IMR-90 (cell line): ENCODE data around the gene INTS2. TPM values are rescaled to one million over a fixed set of nuclear protein-coding genes. Genes with fewer than 3 reads are reported as not detected.

Experiments
- ATAC-seq: fragments of 200-7000 bp; cut with Tn5 transposase; 2 replicates; pipeline ENCODE4 v1.9.1; 2020; ENCODE audit warnings: low read depth, mild to moderate bottlenecking, moderate library complexity
- BruUV-seq: library from RNA; stranded (reverse); fragments of 400-500 nt; replicated peaks from 2 replicates; lab custom pipeline; 2021; lab: Mats Ljungman, UMichigan
- CTCF ChIA-PET: fragments of 300-600 bp; formaldehyde crosslinking; extraction: SDS; loops from one replicate; lab custom pipeline; 2021; ENCODE audit warnings: antibody characterized with exemption; lab: Yijun Ruan, JAX
- POLR2A ChIA-PET: fragments of 300-600 bp; sonication (Branson Sonifier 250); formaldehyde crosslinking; loops from one replicate; lab custom pipeline; 2022; ENCODE audit warnings: antibody characterized with exemption; ENCODE audit not compliant: unreplicated experiment; lab: Charles Lee
- DNase-seq: peaks from one replicate; pipeline ENCODE4 v3.0.0; 2013
- H2AFZ ChIP-seq: replicated peaks from 2 replicates; pipeline ENCODE3; 2013; ENCODE audit warnings: low read length, mild to moderate bottlenecking; ENCODE audit not compliant: poor library complexity
- H2AK5ac ChIP-seq: 2 replicates; pipeline ENCODE4 v1.6.1; 2013; ENCODE audit warnings: low read depth, low read length, inconsistent platforms
- H2AK9ac ChIP-seq: replicated peaks from 2 replicates; pipeline ENCODE3; 2013; ENCODE audit warnings: mild to moderate bottlenecking, low read depth, low read length, moderate library complexity; ENCODE audit not compliant: poor library complexity
- H2BK120ac ChIP-seq: 2 replicates; pipeline ENCODE4 v1.6.1; 2013; ENCODE audit warnings: low read depth, low read length, inconsistent platforms
- H2BK15ac ChIP-seq: 3 replicates; pipeline ENCODE4 v1.6.1; 2013; ENCODE audit warnings: low read depth, low read length, inconsistent platforms
- H2BK20ac ChIP-seq: 2 replicates; pipeline ENCODE4 v1.6.1; 2013; ENCODE audit warnings: low read depth, mild to moderate bottlenecking, inconsistent platforms, low read length, moderate library complexity
- H2BK5ac ChIP-seq: 2 replicates; pipeline ENCODE4 v1.6.1; 2013; ENCODE audit warnings: mild to moderate bottlenecking, low read depth, low read length, inconsistent platforms; ENCODE audit not compliant: poor library complexity, severe bottlenecking
- H3K14ac ChIP-seq: replicated peaks from 2 replicates; pipeline ENCODE4 v1.6.1; 2013; ENCODE audit warnings: low read depth, low read length, inconsistent platforms
- H3K18ac ChIP-seq: 2 replicates; pipeline ENCODE4 v1.6.1; 2013; ENCODE audit warnings: low read depth, low read length, control low read depth
- H3K23ac ChIP-seq: 2 replicates; pipeline ENCODE4 v1.6.1; 2013; ENCODE audit warnings: low read depth, low read length, inconsistent platforms
- H3K27ac ChIP-seq: 2 replicates; pipeline ENCODE4 v1.5.1; 2013; ENCODE audit warnings: mild to moderate bottlenecking, control low read depth, low read length; ENCODE audit not compliant: insufficient read depth
- H3K27me3 ChIP-seq: 2 replicates; pipeline ENCODE4 v1.6.1; 2013; ENCODE audit warnings: low read length; ENCODE audit not compliant: control insufficient read depth, insufficient read depth
- H3K36me3 ChIP-seq: 2 replicates; pipeline ENCODE4 v1.6.1; 2013; ENCODE audit warnings: low read length, mixed read lengths; ENCODE audit not compliant: control insufficient read depth, insufficient read depth
- H3K4ac ChIP-seq: 2 replicates; pipeline ENCODE4 v1.6.1; 2013; ENCODE audit warnings: low read depth, low read length, inconsistent platforms
- H3K4me1 ChIP-seq: 2 replicates; pipeline ENCODE4 v1.6.1; 2013; ENCODE audit warnings: low read length, mixed read lengths; ENCODE audit not compliant: control insufficient read depth, insufficient read depth
- H3K4me2 ChIP-seq: 2 replicates; pipeline ENCODE4 v1.6.1; 2013; ENCODE audit warnings: low read depth, mild to moderate bottlenecking, control low read depth, low read length, moderate library complexity
- H3K4me3 ChIP-seq: 2 replicates; pipeline ENCODE4 v1.5.1; 2013; ENCODE audit warnings: low read depth, mild to moderate bottlenecking, control low read depth, low read length, moderate library complexity; ENCODE audit not compliant: insufficient read depth
- H3K56ac ChIP-seq: 2 replicates; pipeline ENCODE4 v1.6.1; 2013; ENCODE audit warnings: low read length, inconsistent platforms; ENCODE audit not compliant: insufficient read depth; ENCODE audit errors: extremely low read depth
- H3K79me1 ChIP-seq, 2 experiments: 2 replicates each; pipeline ENCODE4 v1.6.1; 2013; ENCODE audit warnings: low read length in 2 of 2, inconsistent platforms in 1 of 2, low read depth in 1 of 2
- H3K9ac ChIP-seq: 2 replicates; pipeline ENCODE4 v1.6.1; 2013; ENCODE audit warnings: low read depth, low read length, control low read depth
- H3K9me1 ChIP-seq: 2 replicates; pipeline ENCODE4 v1.6.1; 2013; ENCODE audit warnings: low read length, inconsistent platforms; ENCODE audit not compliant: insufficient read depth
- H3K9me3 ChIP-seq: 2 replicates; pipeline ENCODE4 v1.6.1; 2013; ENCODE audit warnings: low read length; ENCODE audit not compliant: control insufficient read depth, insufficient read depth
- H4K20me1 ChIP-seq: 2 replicates; pipeline ENCODE4 v1.6.1; 2013; ENCODE audit warnings: low read length, inconsistent platforms; ENCODE audit not compliant: insufficient read depth
- H4K5ac ChIP-seq: 2 replicates; pipeline ENCODE4 v1.6.1; 2013; ENCODE audit warnings: mild to moderate bottlenecking, low read depth, low read length, control low read depth
- H4K8ac ChIP-seq, 2 experiments: 2 replicates each; pipeline ENCODE4 v1.6.1; 2013; ENCODE audit warnings: low read depth in 2 of 2, low read length in 2 of 2, control low read depth in 1 of 2, inconsistent platforms in 1 of 2
- H4K91ac ChIP-seq: 2 replicates; pipeline ENCODE4 v1.6.1; 2013; ENCODE audit warnings: low read depth, low read length, inconsistent platforms; ENCODE audit not compliant: insufficient read depth
- MAFK ChIP-seq: IDR thresholded peaks from 2 replicates; pipeline ENCODE4 v1.6.1; 2012; ENCODE audit warnings: low read depth, low read length, improper control_type of control experiment
- MAZ ChIP-seq: IDR thresholded peaks from 2 replicates; pipeline ENCODE4 v1.6.1; 2012; ENCODE audit warnings: low read depth, mild to moderate bottlenecking, low read length, improper control_type of control experiment, moderate library complexity, borderline replicate concordance
- POLR2A ChIP-seq: IDR thresholded peaks from 2 replicates; pipeline ENCODE4 v1.6.1; 2012; ENCODE audit warnings: mild to moderate bottlenecking, low read depth, low read length
- WGBS, 2 experiments: methylation state at CpG; one replicate each; pipeline versions ENCODE4 v1.1.5 to v1.1.7; 2013; ENCODE audit warnings: missing lambda C conversion rate in 2 of 2; ENCODE audit not compliant: insufficient read length in 1 of 2; ENCODE audit errors: extremely low coverage in 2 of 2; 5-methylcytosine and 5-hydroxymethylcytosine counted together
- dilution Hi-C: fragments of 300-500 bp; cut with HindIII; formaldehyde crosslinking; loops from one replicate; pipeline ENCODE4 v1.14.3; 2018; ENCODE audit warnings: low sequenced_read_pairs; ENCODE audit not compliant: unreplicated experiment
- in situ Hi-C: fragments of 300-500 bp; cut with MboI; formaldehyde crosslinking; loops from 3 replicates; pipeline ENCODE4 v1.14.3; 2019; ENCODE audit warnings: low sequenced_read_pairs, inconsistent platforms, mixed read lengths
- intact Hi-C: fragments of 100-400 bp; cut with micrococcal nuclease; formaldehyde crosslinking; loops from 2 replicates; pipeline ENCODE4 v1.10.0; 2022
- polyA plus RNA-seq, 3 experiments: library from polyadenylated mRNA; depleted of rRNA; stranded (reverse); fragments of >200 nt; gene quantifications; 2 replicates each; pipeline ENCODE4 v1.2.3, GENCODE V29; 2012; ENCODE audit warnings: low replicate concordance in 1 of 3
- total RNA-seq: library from RNA; depleted of rRNA; stranded (reverse); fragments of >200 nt; gene quantifications from 2 replicates; pipeline ENCODE4 v1.2.3, GENCODE V29; 2012

INTS2 gene
- total and polyA plus RNA-seq, 2 of the 4 experiments (the other 2 are of a cell fraction) = 4.0 to 17.4 TPM

DNA sequence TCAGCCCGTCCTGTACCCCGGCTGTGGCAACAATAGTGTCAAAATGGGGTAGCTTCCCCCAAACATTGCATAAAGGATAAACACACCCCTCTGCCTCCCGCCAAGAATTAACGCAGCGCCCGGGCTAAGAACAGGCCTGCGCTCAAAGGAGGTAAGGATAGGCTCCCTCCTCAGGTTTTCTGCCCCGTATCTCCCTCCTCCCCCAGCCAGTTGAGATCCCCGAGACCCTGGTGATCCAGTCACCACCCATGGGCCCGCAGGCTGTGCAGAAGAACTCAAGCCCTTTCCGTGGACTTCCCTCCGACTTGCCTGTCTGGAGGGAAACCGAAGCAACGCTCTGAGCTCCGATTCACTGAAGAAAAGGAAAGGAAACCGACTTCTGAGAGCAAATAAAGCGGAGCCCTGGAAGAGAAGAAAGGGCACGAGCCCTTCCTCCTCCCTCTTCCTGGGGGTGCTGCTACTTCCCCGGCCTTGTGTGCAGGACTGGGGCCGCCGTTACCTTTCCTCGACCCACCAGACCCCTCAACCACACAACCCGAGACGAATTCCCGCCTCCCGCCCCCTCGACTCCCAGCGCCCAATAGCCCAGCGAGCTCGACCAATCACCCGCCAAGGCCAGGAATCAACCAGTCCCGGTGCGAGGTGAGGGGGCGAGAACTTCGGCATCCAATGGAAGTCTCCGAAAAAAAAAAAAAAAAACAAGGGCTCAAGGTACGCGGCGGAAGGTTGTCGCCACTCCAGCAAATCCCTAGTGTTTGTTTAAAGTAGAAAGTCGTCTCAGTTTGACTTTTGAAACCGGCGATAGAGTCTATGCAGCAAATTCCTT, 64.6 kb downstream of the INTS2 start, which contains the start of gene BRIP1:
BRIP1 (minus strand) TSS at position 554 of the 826 bp plus-strand sequence. CDS start 1,989 bp downstream, outside the sequence.
- peak within 1 kb of the TSS; percentile 89 for H3K14ac ChIP-seq
- H3K4ac ChIP-seq = peak within 1 kb of the TSS; percentile 84
- H2BK20ac ChIP-seq = peak within 1 kb of the TSS; percentile 88; the same call in 1 of the 2 replicates
- H3K18ac ChIP-seq = peak within 1 kb of the TSS; percentile 89; the same call in 1 of the 2 replicates
- H3K4me2 ChIP-seq = peak within 1 kb of the TSS; percentile 83
- peak within 1 kb of the TSS; percentile 87; the same call in 2 of the 3 replicates for H2BK15ac ChIP-seq
- WGBS, 2 experiments = 0% methylated on average over 6 of the region's 43 CpGs; no CpG with 5 or more reads in 1 of the 2 experiments
- H2AFZ ChIP-seq = peak within 1 kb of the TSS; percentile 98
- H3K9ac ChIP-seq = peak within 1 kb of the TSS; percentile 77
- H3K4me3 ChIP-seq = peak within 1 kb of the TSS; percentile 77
- no peaks in the 10 kb centered on the region; the same call in 1 of the 2 replicates for H3K36me3 ChIP-seq
- peak within 1 kb of the TSS; percentile 67 for H3K27ac ChIP-seq
- dilution Hi-C loops = no loop called here
- TF ChIP-seq MAFK (no peak), POLR2A (peak; percentile 64; the same call in 1 of the 2 replicates), MAZ (peak; percentile 37; the same call in 1 of the 2 replicates)
- peak within 1 kb of the TSS; percentile 63 for H4K91ac ChIP-seq
- no TSS peak for BruUV-seq
- H3K4me1 ChIP-seq = peaks cover 3% of the 10 kb centered on the region; the same call in 1 of the 2 replicates
- peak within 1 kb of the TSS; percentile 99 for H3K23ac ChIP-seq
- peak within 1 kb of the TSS; percentile 99 for H2BK5ac ChIP-seq
- H4K20me1 ChIP-seq = no peaks in the 10 kb centered on the region
- intact Hi-C loops = no loop called here
- H3K9me1 ChIP-seq = 0 out of 2 replicates have a peak, but pooled peaks cover 5% of the 10 kb centered on the region
- H3K9me3 ChIP-seq = no peaks in the 10 kb centered on the region
- H3K27me3 ChIP-seq = no peaks in the 10 kb centered on the region
- peaks cover 4 to 27% of the 10 kb centered on the region in 2 experiments; a peak in 3 of 4 replicates for H3K79me1 ChIP-seq
- CTCF ChIA-PET = interaction anchor here (0.6 to 0.9 kb wide), 5 partner anchors 10 to 1584 kb away, joined by 3 to 5 read pairs (median 5); no protein-coding TSS in a partner anchor
- H4K5ac ChIP-seq = peak within 1 kb of the TSS; percentile 96; the same call in 1 of the 2 replicates
- peak; percentile 97 for ATAC-seq
- in situ Hi-C loops = no loop called here
- peak within 1 kb of the TSS; percentile 73 to 90 for H4K8ac ChIP-seq
- peak within 1 kb of the TSS; percentile 86 for H2BK120ac ChIP-seq
- H2AK9ac ChIP-seq = peak within 1 kb of the TSS; percentile 97
- peak; percentile 93 for DNase-seq
- H3K56ac ChIP-seq = peak within 1 kb of the TSS; percentile 96
- POLR2A ChIA-PET = no interaction called here
- H2AK5ac ChIP-seq = peak within 1 kb of the TSS; percentile 74
